Mucosa of descending colon (tissue), 3 donors: Measurements from ENCODE around the gene A1CF. TPM values are rescaled to one million over a fixed set of nuclear protein-coding genes. Genes with fewer than 3 reads are reported as not detected.

ENCODE experiments used
- total RNA-seq, 3 donors: library from RNA; stranded (reverse); fragmentation: NEBNext Ultra II Directional in 2 of 3; extraction: Animal tissue kit (Norgen Biotek cat#: 25700) in 2 of 3; gene quantifications; one replicate each; pipeline versions ENCODE4 v1.2.1 to v1.2.4, GENCODE V29; 2021 to 2023
- donor health status: DM: no; HTN: no; CAD: no; lungs with moderate emphysema.
- donor health status: DM: no; HTN: no; CAD: no.
- donor health status: DM: no; HTN: yes; CAD: no.

A1CF gene
- total RNA-seq, 3 donors from 2014 or later: 25.3 to 74.8 (median 33.1) TPM

Other genes starting within 250 kb of the A1CF start
- 1 to 10 TPM; 1.9 to 5.5 (median 5.0) TPM for gene ASAH2B, start 145.7 kb downstream of the A1CF start, total RNA-seq
- 10 to 100 TPM; 17.1 to 55.6 (median 21.1) TPM for gene PRKG1, start 188.9 kb upstream of the A1CF start, total RNA-seq